Stomach (tissue), 4 donors: ENCODE results near the gene TNFRSF8.

Source experiments
- EP300 ChIP-seq: sonication (generic); formaldehyde crosslinking; IDR thresholded peaks from one replicate; pipeline ENCODE4 v1.6.1; 2017; ENCODE audit warnings: antibody characterized with exemption
- POLR2A ChIP-seq, 4 donors: fragments of 450-650 bp; IDR thresholded peaks; one replicate each; pipeline ENCODE4 v1.6.1; 2016; ENCODE audit warnings: antibody characterized with exemption in 4 of 4, control low read depth in 2 of 4, mild to moderate bottlenecking in 1 of 4, moderate library complexity in 1 of 4
- POLR2AphosphoS5 ChIP-seq, 3 donors: sonication (generic); formaldehyde crosslinking; IDR thresholded peaks; one replicate each; pipeline ENCODE4 v1.6.1; 2016; ENCODE audit warnings: antibody characterized with exemption in 3 of 3
- TF ChIP-seq, protein P1 (sequence below), 7 experiments: fragments of 450-650 bp in 4 of 7; fragments of 200-600 bp in 3 of 7; sonication (generic) in 3 of 7; IDR thresholded peaks; one replicate each; pipeline ENCODE4 v1.5.1; 2016 to 2019; ENCODE audit warnings: antibody characterized with exemption in 7 of 7, control low read depth in 2 of 7, mild to moderate bottlenecking in 1 of 7

DNA sequence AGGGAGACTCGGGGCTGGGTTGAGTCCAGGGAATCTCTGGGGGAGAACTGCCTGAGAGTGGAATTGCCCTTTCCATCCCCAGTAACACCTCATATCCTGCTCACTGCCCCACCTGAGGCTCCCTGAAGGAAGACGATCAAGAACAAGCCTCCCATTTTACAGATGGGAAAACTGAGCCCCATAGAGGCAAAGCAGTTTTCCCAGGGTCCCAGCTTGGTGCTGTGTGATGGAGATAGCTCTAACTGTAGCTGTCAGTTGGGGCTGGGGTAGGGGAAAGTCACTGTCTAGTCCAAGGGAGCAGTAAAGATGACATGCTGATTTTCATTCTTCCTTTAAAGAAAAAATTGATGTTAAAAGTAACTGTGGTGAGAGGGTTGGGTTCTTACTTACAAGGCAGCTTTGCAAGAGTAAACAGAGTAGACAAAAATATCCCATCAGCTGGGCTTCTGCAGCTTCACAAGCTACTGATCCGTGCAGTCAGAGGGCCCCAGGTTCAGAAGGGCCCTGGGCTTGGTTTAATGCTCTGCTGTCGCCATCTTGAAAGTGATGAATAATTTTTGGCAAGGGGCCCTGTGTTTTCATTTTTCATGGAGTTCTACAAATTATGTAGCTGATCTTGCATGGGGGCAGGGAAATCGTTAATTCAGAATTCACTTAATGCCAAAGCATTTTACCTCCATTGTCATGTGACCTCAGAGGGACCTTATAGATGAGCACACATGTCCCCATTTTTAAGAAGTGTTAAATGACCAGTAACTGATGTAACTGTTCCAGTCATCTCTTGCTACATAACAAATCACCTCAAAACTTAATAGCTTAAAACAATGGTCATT lies 86.1 kb downstream of the TNFRSF8 start:
- TF ChIP-seq EP300 (no peak), POLR2A (IDR thresholded peaks at IDR 0.05) (no peak), POLR2AphosphoS5 (IDR thresholded peaks at IDR 0.05) (no peak)
- TF ChIP-seq, protein P1, sequence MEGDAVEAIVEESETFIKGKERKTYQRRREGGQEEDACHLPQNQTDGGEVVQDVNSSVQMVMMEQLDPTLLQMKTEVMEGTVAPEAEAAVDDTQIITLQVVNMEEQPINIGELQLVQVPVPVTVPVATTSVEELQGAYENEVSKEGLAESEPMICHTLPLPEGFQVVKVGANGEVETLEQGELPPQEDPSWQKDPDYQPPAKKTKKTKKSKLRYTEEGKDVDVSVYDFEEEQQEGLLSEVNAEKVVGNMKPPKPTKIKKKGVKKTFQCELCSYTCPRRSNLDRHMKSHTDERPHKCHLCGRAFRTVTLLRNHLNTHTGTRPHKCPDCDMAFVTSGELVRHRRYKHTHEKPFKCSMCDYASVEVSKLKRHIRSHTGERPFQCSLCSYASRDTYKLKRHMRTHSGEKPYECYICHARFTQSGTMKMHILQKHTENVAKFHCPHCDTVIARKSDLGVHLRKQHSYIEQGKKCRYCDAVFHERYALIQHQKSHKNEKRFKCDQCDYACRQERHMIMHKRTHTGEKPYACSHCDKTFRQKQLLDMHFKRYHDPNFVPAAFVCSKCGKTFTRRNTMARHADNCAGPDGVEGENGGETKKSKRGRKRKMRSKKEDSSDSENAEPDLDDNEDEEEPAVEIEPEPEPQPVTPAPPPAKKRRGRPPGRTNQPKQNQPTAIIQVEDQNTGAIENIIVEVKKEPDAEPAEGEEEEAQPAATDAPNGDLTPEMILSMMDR (IDR thresholded peaks at IDR 0.05), result no peak
